Endothelial cell of umbilical vein (primary cell): ENCODE measurements around the gene OTOS. TPM values are rescaled to one million over a fixed set of nuclear protein-coding genes. Genes with fewer than 3 reads are reported as not detected.

Experiments
- BruUV-seq: library from RNA; stranded (reverse); fragments of 400-500 nt; replicated peaks from 2 replicates; lab custom pipeline; 2021; lab: Mats Ljungman, UMichigan
- CTCF ChIA-PET: fragments of 300-600, 350-600 bp; sonication (Branson Sonifier 250); formaldehyde crosslinking; loops from one replicate; lab custom pipeline; 2021; ENCODE audit warnings: antibody characterized with exemption, inconsistent platforms; lab: Charles Lee
- POLR2A ChIA-PET: fragments of 300-600, 350-600 bp; sonication (Branson Sonifier 250); formaldehyde crosslinking; loops from one replicate; lab custom pipeline; 2021; ENCODE audit warnings: antibody characterized with exemption, inconsistent platforms; lab: Charles Lee
- DNase-seq: peaks from one replicate; pipeline ENCODE4 v3.0.0-alpha.2; 2011; ENCODE audit warnings: low read depth, low spot score
- FAIRE-seq: peaks from 2 replicates; lab custom pipeline; 2011; peaks lifted over from hg19 to GRCh38; lab: Jason Lieb, UNC
- H2AFZ ChIP-seq: 2 replicates; pipeline ENCODE4 v1.6.0; 2012; ENCODE audit warnings: low read depth, low read length, control low read depth, inconsistent platforms
- H3K27ac ChIP-seq: 2 replicates; pipeline ENCODE4 v1.5.1; 2011; ENCODE audit warnings: low read depth, mild to moderate bottlenecking, control low read depth, low read length, moderate library complexity; ENCODE audit not compliant: insufficient read depth
- H3K27me3 ChIP-seq, 2 experiments: 2 replicates each; pipeline versions ENCODE4 v1.6.0 to v1.6.1; 2011; ENCODE audit warnings: low read length in 2 of 2, mixed read lengths in 1 of 2; ENCODE audit not compliant: control insufficient read depth in 2 of 2, insufficient read depth in 2 of 2
- H3K36me3 ChIP-seq, 2 experiments: 2 replicates in 1 of 2; 3 replicates in 1 of 2; pipeline ENCODE4 v1.5.1; 2011; ENCODE audit warnings: low read length in 2 of 2, mild to moderate bottlenecking in 1 of 2, moderate library complexity in 1 of 2; ENCODE audit not compliant: control insufficient read depth in 2 of 2, insufficient read depth in 2 of 2; ENCODE audit errors: extremely low read depth in 1 of 2
- H3K4me1 ChIP-seq: 3 replicates; pipeline ENCODE4 v1.5.1; 2011; ENCODE audit warnings: mild to moderate bottlenecking, low read length; ENCODE audit not compliant: control insufficient read depth, insufficient read depth; ENCODE audit errors: extremely low read depth
- H3K4me2 ChIP-seq: 2 replicates; pipeline ENCODE4 v1.6.1; 2011; ENCODE audit warnings: low read length, control low read depth, mixed read lengths; ENCODE audit not compliant: insufficient read depth
- H3K4me3 ChIP-seq, 3 experiments: fragments of 200-600 bp in 1 of 3; sonication (generic), shearing (Covaris generic) in 1 of 3; replicated peaks in 1 of 3; 2 replicates each; pipeline ENCODE4 v1.5.1; 2011 to 2016; ENCODE audit warnings: control low read depth in 3 of 3, low read length in 3 of 3, mild to moderate bottlenecking in 2 of 3, inconsistent platforms in 1 of 3, low read depth in 1 of 3, moderate library complexity in 1 of 3; ENCODE audit not compliant: insufficient read depth in 1 of 3
- H3K79me2 ChIP-seq: 2 replicates; pipeline ENCODE4 v1.6.0; 2012; ENCODE audit warnings: low read length, inconsistent platforms; ENCODE audit not compliant: control insufficient read depth, insufficient read depth
- H3K9ac ChIP-seq: replicated peaks from 2 replicates; pipeline ENCODE3; 2011; ENCODE audit warnings: low read length, control low read depth; ENCODE audit not compliant: insufficient read depth; ENCODE audit errors: extremely low read depth
- H3K9me1 ChIP-seq: replicated peaks from 3 replicates; pipeline ENCODE4 v1.6.0; 2011; ENCODE audit warnings: mild to moderate bottlenecking, low read length; ENCODE audit not compliant: control insufficient read depth, insufficient read depth; ENCODE audit errors: extremely low read depth
- H3K9me3 ChIP-seq: replicated peaks from 2 replicates; pipeline ENCODE4 v1.5.1; 2012; ENCODE audit warnings: low read length, inconsistent platforms; ENCODE audit not compliant: control insufficient read depth, insufficient read depth
- H4K20me1 ChIP-seq: replicated peaks from 2 replicates; pipeline ENCODE3; 2011; ENCODE audit warnings: mild to moderate bottlenecking, low read length; ENCODE audit not compliant: control insufficient read depth, insufficient read depth; ENCODE audit errors: extremely low read depth
- EZH2 ChIP-seq: IDR thresholded peaks from 2 replicates; pipeline ENCODE4 v1.6.1; 2012; ENCODE audit warnings: borderline replicate concordance, low read depth, mild to moderate bottlenecking, moderate library complexity, low read length, inconsistent platforms; ENCODE audit not compliant: severe bottlenecking
- FOS ChIP-seq: IDR thresholded peaks from 2 replicates; pipeline ENCODE4 v1.6.1; 2011; ENCODE audit warnings: mild to moderate bottlenecking, low read length, moderate library complexity, borderline replicate concordance; ENCODE audit not compliant: insufficient read depth
- GATA2 ChIP-seq: IDR thresholded peaks from 2 replicates; pipeline ENCODE4 v1.7.0; 2011; ENCODE audit warnings: low read depth, mild to moderate bottlenecking, moderate library complexity, mixed read lengths, low read length; ENCODE audit not compliant: insufficient read length, insufficient read depth
- JUN ChIP-seq: IDR thresholded peaks from 2 replicates; pipeline ENCODE4 v1.6.1; 2011; ENCODE audit warnings: borderline replicate concordance, low read depth; ENCODE audit not compliant: insufficient read length, insufficient read depth
- MAX ChIP-seq: IDR thresholded peaks from 2 replicates; pipeline ENCODE4 v1.6.1; 2011; ENCODE audit not compliant: insufficient read depth, insufficient read length
- MYC ChIP-seq: IDR thresholded peaks from one replicate; pipeline ENCODE4 v1.6.1; 2011; ENCODE audit warnings: mild to moderate bottlenecking, low read depth, low read length
- POLR2A ChIP-seq: IDR thresholded peaks from 2 replicates; pipeline ENCODE4 v1.6.1; 2012; ENCODE audit warnings: low read depth, mild to moderate bottlenecking, control low read depth, low read length
- POLR2AphosphoS5 ChIP-seq: IDR thresholded peaks from 2 replicates; pipeline ENCODE4 v1.6.1; 2012; ENCODE audit warnings: low read depth, mild to moderate bottlenecking, control low read depth, low read length, moderate library complexity; ENCODE audit not compliant: insufficient read depth
- dilution Hi-C: fragments of 300-500 bp; cut with MboI; formaldehyde crosslinking; loops from one replicate; pipeline ENCODE4 v1.15.0; 2019; ENCODE audit warnings: low sequenced_read_pairs; ENCODE audit not compliant: extremely low pct_ligation_motif_present
- intact Hi-C: fragments of 100-400 bp; cut with micrococcal nuclease; formaldehyde crosslinking; loops from one replicate; pipeline ENCODE4 v1.10.0; 2022
- polyA plus RNA-seq, 4 experiments: library from polyadenylated mRNA; depleted of rRNA in 3 of 4; stranded (reverse) in 3 of 4; unstranded in 1 of 4; fragments of >200 nt; gene quantifications; 2 replicates each; pipeline versions ENCODE4 v1.2.1 to v1.2.3, GENCODE V29; 2011 to 2012; ENCODE audit warnings: missing spikeins in 1 of 4
- total RNA-seq: library from RNA; stranded (reverse); gene quantifications from 2 replicates; pipeline ENCODE4 v1.2.3, GENCODE V29; 2021
- TF ChIP-seq, protein P1 (sequence below), 2 donors: IDR thresholded peaks; 1 replicate in 1 of 2; 2 replicates in 1 of 2; pipeline ENCODE4 v1.5.1; 2011; ENCODE audit warnings: low read length in 2 of 2, mild to moderate bottlenecking in 2 of 2, moderate library complexity in 2 of 2, control low read depth in 1 of 2, inconsistent platforms in 1 of 2, low read depth in 1 of 2; ENCODE audit not compliant: insufficient read depth in 1 of 2; ENCODE audit errors: extremely low read depth in 1 of 2

Gene OTOS
- total and polyA plus RNA-seq, 2 donors (not counting 3 experiments of a cell fraction or from before 2014, with no cell fraction given), result not detected

DNA sequence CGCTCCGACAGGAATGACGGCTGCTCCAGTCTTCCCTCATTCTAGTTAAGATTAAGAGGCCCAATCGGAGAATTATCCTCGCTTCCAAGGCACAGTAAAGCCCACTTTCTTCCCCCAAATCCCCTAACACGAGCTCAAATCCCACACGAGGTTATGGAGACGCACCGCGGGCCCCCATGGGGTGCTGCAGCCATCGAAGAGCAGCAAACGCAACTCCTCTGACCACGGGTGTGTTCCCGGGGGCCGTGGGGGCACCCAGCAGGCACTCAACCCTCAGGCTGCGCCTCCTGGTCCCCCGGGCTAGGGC is 4.8 kb downstream of the OTOS start:
- Histone ChIP-seq H3K9ac (peak overlapping the region; percentile 94), H3K27ac (peak overlapping the region; percentile 58), H4K20me1 (no peaks in the 10 kb centered on the region), H3K36me3 (peaks cover 5 to 13% of the 10 kb centered on the region in 2 experiments), H3K79me2 (peaks cover 23% of the 10 kb centered on the region), H3K27me3 (no peaks in the 10 kb centered on the region), H3K9me3 (no peaks in the 10 kb centered on the region), H2AFZ (peak overlapping the region; percentile 90), H3K4me3 (peak overlapping the region; percentile 42 to 71 (median 59)), H3K9me1 (no peaks in the 10 kb centered on the region), H3K4me1 (peaks cover 9% of the 10 kb centered on the region), H3K4me2 (peak overlapping the region; percentile 91)
- BruUV-seq, result no TSS peak
- TF ChIP-seq EZH2 (no peak), GATA2 (no peak), FOS (no peak), POLR2AphosphoS5 (no peak), JUN (no peak), MAX (no peak), POLR2A (no peak), MYC (no peak)
- TF ChIP-seq, protein P1, sequence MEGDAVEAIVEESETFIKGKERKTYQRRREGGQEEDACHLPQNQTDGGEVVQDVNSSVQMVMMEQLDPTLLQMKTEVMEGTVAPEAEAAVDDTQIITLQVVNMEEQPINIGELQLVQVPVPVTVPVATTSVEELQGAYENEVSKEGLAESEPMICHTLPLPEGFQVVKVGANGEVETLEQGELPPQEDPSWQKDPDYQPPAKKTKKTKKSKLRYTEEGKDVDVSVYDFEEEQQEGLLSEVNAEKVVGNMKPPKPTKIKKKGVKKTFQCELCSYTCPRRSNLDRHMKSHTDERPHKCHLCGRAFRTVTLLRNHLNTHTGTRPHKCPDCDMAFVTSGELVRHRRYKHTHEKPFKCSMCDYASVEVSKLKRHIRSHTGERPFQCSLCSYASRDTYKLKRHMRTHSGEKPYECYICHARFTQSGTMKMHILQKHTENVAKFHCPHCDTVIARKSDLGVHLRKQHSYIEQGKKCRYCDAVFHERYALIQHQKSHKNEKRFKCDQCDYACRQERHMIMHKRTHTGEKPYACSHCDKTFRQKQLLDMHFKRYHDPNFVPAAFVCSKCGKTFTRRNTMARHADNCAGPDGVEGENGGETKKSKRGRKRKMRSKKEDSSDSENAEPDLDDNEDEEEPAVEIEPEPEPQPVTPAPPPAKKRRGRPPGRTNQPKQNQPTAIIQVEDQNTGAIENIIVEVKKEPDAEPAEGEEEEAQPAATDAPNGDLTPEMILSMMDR (IDR thresholded peaks at IDR 0.05; ENCODE audit: extremely low read depth in 1 of 2, insufficient read depth in 1 of 2, low read depth in 1 of 2, low read length in 2 of 2), result no peak
- no peak for DNase-seq
- dilution Hi-C loops (no loop called here), intact Hi-C loops (loop anchor here (1.0 to 5.0 kb wide), 3 partner anchors 110 to 733 kb away; partner anchors contain the start of genes HDAC4, NDUFA10 and RNPEPL1)
- ChIA-PET POLR2A (no interaction called here), CTCF (interaction anchor here (0.6 kb wide), 1 partner anchor 8 kb away, joined by 3 read pairs; no protein-coding TSS in a partner anchor)
- no peak for FAIRE-seq
